Naive B cell (primary cell): ENCODE data around the gene SRGAP3. TPM values are rescaled to one million over a fixed set of nuclear protein-coding genes. Genes with fewer than 3 reads are reported as not detected.

ENCODE experiments used
- ATAC-seq, 2 donors: fragments of 150-1000 bp; cut with Tn5 transposase; 2 replicates each; pipeline ENCODE4 v1.10.0; 2021; ENCODE audit warnings: low read depth in 2 of 2, mild to moderate bottlenecking in 2 of 2, moderate library complexity in 2 of 2
- DNase-seq: peaks from one replicate; pipeline ENCODE4 v3.0.0; 2022
- H3K27ac Mint-ChIP-seq, 6 donors: one replicate each; pipeline ENCODE4 v1.8.0; 2020 to 2022; ENCODE audit warnings: mild to moderate bottlenecking in 6 of 6, mixed read lengths in 6 of 6, moderate library complexity in 5 of 6, inconsistent platforms in 2 of 6
- H3K27me3 Mint-ChIP-seq, 3 donors: one replicate each; pipeline ENCODE4 v1.8.0; 2021 to 2022; ENCODE audit warnings: mixed read lengths in 3 of 3, mild to moderate bottlenecking in 1 of 3
- H3K36me3 Mint-ChIP-seq, 2 donors: one replicate each; pipeline ENCODE4 v1.8.0; 2020 to 2022; ENCODE audit warnings: mixed read lengths in 2 of 2, inconsistent platforms in 1 of 2, mild to moderate bottlenecking in 1 of 2
- H3K4me1 Mint-ChIP-seq, 3 donors: one replicate each; pipeline ENCODE4 v1.8.0; 2020 to 2022; ENCODE audit warnings: mixed read lengths in 3 of 3, inconsistent platforms in 1 of 3, mild to moderate bottlenecking in 1 of 3, moderate library complexity in 1 of 3
- H3K4me3 Mint-ChIP-seq, 8 donors: one replicate each; pipeline ENCODE4 v1.8.0; 2020 to 2022; ENCODE audit warnings: mild to moderate bottlenecking in 8 of 8, mixed read lengths in 8 of 8, moderate library complexity in 8 of 8, inconsistent platforms in 2 of 8
- H3K9me3 Mint-ChIP-seq, 7 donors: one replicate each; pipeline ENCODE4 v1.8.0; 2020 to 2022; ENCODE audit warnings: mixed read lengths in 7 of 7, mild to moderate bottlenecking in 5 of 7, inconsistent platforms in 2 of 7, moderate library complexity in 1 of 7
- polyA plus RNA-seq, 6 donors: library from polyadenylated mRNA; unstranded; fragments of 300-500 nt; fragmentation: Illumina TruSeq; gene quantifications; one replicate each; pipeline ENCODE4 v1.2.3, GENCODE V29; 2021; ENCODE audit warnings: low read depth in 6 of 6

SRGAP3 gene
- polyA plus RNA-seq, 6 donors from 2014 or later, result 0.36 to 2.4 (median 0.87) TPM; not detected in 1

GRCh38 chr3:8945890-8946600 lies 303.4 kb downstream of the SRGAP3 start:
- H3K27ac Mint-ChIP-seq, result no peak overlapping the region
- no peak overlapping the region for H3K4me3 Mint-ChIP-seq
- DNase-seq (no peak), ATAC-seq (no peak)
- H3K27me3 Mint-ChIP-seq, result no peaks in the 10 kb centered on the region
- H3K4me1 Mint-ChIP-seq, result peaks cover 0 to 6% (median 4%) of the 10 kb centered on the region in 3 donors
- peaks cover 10 to 19% (median 17%) of the 10 kb centered on the region in 7 donors for H3K9me3 Mint-ChIP-seq
- H3K36me3 Mint-ChIP-seq, result peaks cover 23 to 32% of the 10 kb centered on the region in 2 donors

GRCh38 chr3:8942746-8943488 lies 306.5 kb downstream of the SRGAP3 start:
- H3K4me1 Mint-ChIP-seq, result no peaks in the 10 kb centered on the region
- peak overlapping the region in 1 of 6 donors; percentile 78 for H3K27ac Mint-ChIP-seq
- ATAC-seq, result no peak
- peaks cover 10 to 19% (median 17%) of the 10 kb centered on the region in 7 donors for H3K9me3 Mint-ChIP-seq
- no peak overlapping the region for H3K4me3 Mint-ChIP-seq
- no peak for DNase-seq
- H3K36me3 Mint-ChIP-seq, result peaks cover 35 to 46% of the 10 kb centered on the region in 2 donors
- H3K27me3 Mint-ChIP-seq, result no peaks in the 10 kb centered on the region

GRCh38 chr3:8942115-8942514 lies 307.3 kb downstream of the SRGAP3 start:
- no peak for ATAC-seq
- Mint-ChIP-seq H3K27ac (no peak overlapping the region), H3K27me3 (no peaks in the 10 kb centered on the region), H3K4me1 (no peaks in the 10 kb centered on the region), H3K4me3 (no peak overlapping the region), H3K36me3 (peaks cover 35 to 46% of the 10 kb centered on the region in 2 donors), H3K9me3 (peaks cover 10 to 19% (median 17%) of the 10 kb centered on the region in 7 donors)
- no peak for DNase-seq

GRCh38 chr3:8938021-8938420 lies 311.4 kb downstream of the SRGAP3 start:
- no peak for DNase-seq
- peaks cover 29 to 33% of the 10 kb centered on the region in 2 donors for H3K36me3 Mint-ChIP-seq
- no peak overlapping the region for H3K4me3 Mint-ChIP-seq
- H3K27me3 Mint-ChIP-seq, result no peaks in the 10 kb centered on the region
- no peak overlapping the region for H3K27ac Mint-ChIP-seq
- H3K9me3 Mint-ChIP-seq, result peaks cover 3 to 8% (median 5%) of the 10 kb centered on the region in 7 donors
- no peaks in the 10 kb centered on the region for H3K4me1 Mint-ChIP-seq
- ATAC-seq, result peak in 1 of 2 donors; percentile 30

GRCh38 chr3:8937064-8938020 lies 312.1 kb downstream of the SRGAP3 start:
- Mint-ChIP-seq H3K36me3 (peaks cover 22 to 26% of the 10 kb centered on the region in 2 donors), H3K27me3 (no peaks in the 10 kb centered on the region), H3K4me3 (no peak overlapping the region), H3K4me1 (no peaks in the 10 kb centered on the region), H3K27ac (no peak overlapping the region), H3K9me3 (peaks cover 0 to 2% (median 0%) of the 10 kb centered on the region in 7 donors)
- ATAC-seq, result no peak
- no peak for DNase-seq

- no peak for DNase-seq
- H3K4me1 Mint-ChIP-seq, result no peaks in the 10 kb centered on the region
- no peaks in the 10 kb centered on the region for H3K9me3 Mint-ChIP-seq
- H3K4me3 Mint-ChIP-seq, result no peak overlapping the region
- no peak overlapping the region for H3K27ac Mint-ChIP-seq
- H3K36me3 Mint-ChIP-seq, result peaks cover 0 to 12% of the 10 kb centered on the region in 2 donors
- no peaks in the 10 kb centered on the region for H3K27me3 Mint-ChIP-seq
- ATAC-seq, result no peak
These were observed 316.9 kb downstream of the SRGAP3 start for GRCh38 chr3:8932507-8932906.

- Mint-ChIP-seq H3K27ac (peak overlapping the region in 2 of 6 donors; percentile 21 to 58), H3K4me3 (no peak overlapping the region), H3K9me3 (peaks cover 0 to 1% (median 0%) of the 10 kb centered on the region in 7 donors), H3K36me3 (peaks cover 0 to 12% of the 10 kb centered on the region in 2 donors), H3K27me3 (no peaks in the 10 kb centered on the region), H3K4me1 (no peaks in the 10 kb centered on the region)
- no peak for ATAC-seq
- DNase-seq, result no peak
These were observed 318.1 kb downstream of the SRGAP3 start for GRCh38 chr3:8931342-8931741.

Other genes starting within 250 kb of the SRGAP3 start
- 10 to 100 TPM in 5 of 6 donors, 1 to 10 TPM in 1; 9.6 to 21.5 (median 17.5) TPM for gene THUMPD3, start 113.4 kb upstream of the SRGAP3 start, polyA plus RNA-seq
- 10 to 100 TPM; 26.9 to 80.7 (median 42.5) TPM for gene SETD5, start 148.0 kb upstream of the SRGAP3 start, polyA plus RNA-seq